HG02588 (cell line): ENCODE results near the gene SLC27A3.
"Not testable (repeated sequence)": the region's sequence is repeated elsewhere in the genome, so short reads cannot be mapped to it uniquely, and the experiment has no call there.

ENCODE experiments used
- ATAC-seq: cut with Tn5 transposase; IDR thresholded peaks from one replicate; pipeline ENCODE4 v1.9.1; 2021; ENCODE audit warnings: mild to moderate bottlenecking, moderate library complexity; ENCODE audit not compliant: unreplicated experiment

Gene SLC27A3

GRCh38 chr1:153760440-153760839 is 14.8 kb upstream of the SLC27A3 start:
- ATAC-seq = no peak

GRCh38 chr1:153763365-153764225 is 11.6 kb upstream of the SLC27A3 start:
- no peak for ATAC-seq

- ATAC-seq = no peak
Measured at GRCh38 chr1:153764310-153764709, 10.9 kb upstream of the SLC27A3 start.

GRCh38 chr1:153766663-153767062 is 8.5 kb upstream of the SLC27A3 start:
- ATAC-seq = not testable (repeated sequence)

GRCh38 chr1:153767519-153767918 is 7.7 kb upstream of the SLC27A3 start:
- no peak for ATAC-seq

GRCh38 chr1:153768316-153769181 is 6.7 kb upstream of the SLC27A3 start:
- no peak for ATAC-seq

- no peak for ATAC-seq
Measured at GRCh38 chr1:153769221-153769620, 6.0 kb upstream of the SLC27A3 start.

- no peak for ATAC-seq
Measured at GRCh38 chr1:153770797-153771196, 4.4 kb upstream of the SLC27A3 start.

GRCh38 chr1:153771261-153771660 is 3.9 kb upstream of the SLC27A3 start:
- no peak for ATAC-seq

- no peak for ATAC-seq
Measured at GRCh38 chr1:153771841-153772593, 3.2 kb upstream of the SLC27A3 start.

GRCh38 chr1:153773096-153773921 is 1.9 kb upstream of the SLC27A3 start:
- ATAC-seq = no peak

- no peak for ATAC-seq
Measured at GRCh38 chr1:153774026-153774595, 1.1 kb upstream of the SLC27A3 start.

- peak; percentile 52 for ATAC-seq
Measured at GRCh38 chr1:153775458-153776327, 486 bp downstream of the SLC27A3 start.

- no peak for ATAC-seq
Measured at GRCh38 chr1:153776352-153776751, 1.1 kb downstream of the SLC27A3 start.

GRCh38 chr1:153776845-153777370 is 1.7 kb downstream of the SLC27A3 start:
- no peak for ATAC-seq

- no peak for ATAC-seq
Measured at GRCh38 chr1:153777648-153778047, 2.4 kb downstream of the SLC27A3 start.

GRCh38 chr1:153778051-153778823 is 3.0 kb downstream of the SLC27A3 start:
- ATAC-seq = no peak
